Measurements from ENCODE around the gene LHFPL5. TPM values are rescaled to one million over a fixed set of nuclear protein-coding genes. Genes with fewer than 3 reads are reported as not detected.

LHFPL5 gene
- total RNA-seq, 4 donors from 2014 or later, result not detected

GRCh38 chr6:35777356-35778102 is 27.6 kb upstream of the LHFPL5 start:
- H3K27me3 ChIP-seq, result no peaks in the 10 kb centered on the region
- 72 to 80% methylated on average over 8 to 10 of the region's 10 CpGs for WGBS, 2 donors
- no peak for TF ChIP-seq POLR2A (IDR thresholded peaks at IDR 0.05)
- no peak for TF ChIP-seq CTCF (IDR thresholded peaks at IDR 0.05)

GRCh38 chr6:35778437-35778836 is 26.7 kb upstream of the LHFPL5 start:
- intact Hi-C loops (cut with DNase I), result no loop called here
- no peak for DNase-seq
- H3K4me3 ChIP-seq (replicated peaks in 1 of 3), result no peak overlapping the region
- H3K4me1 ChIP-seq, result peaks cover 9 to 11% of the 10 kb centered on the region in 2 donors
- no peaks in the 10 kb centered on the region for H3K9me3 ChIP-seq
- no peaks in the 10 kb centered on the region for H3K27me3 ChIP-seq
- WGBS, 2 donors, result 76 to 80% methylated on average over 1 to 2 of the region's 2 CpGs
- H3K27ac ChIP-seq, result no peak overlapping the region
- H3K36me3 ChIP-seq, result no peaks in the 10 kb centered on the region
- TF ChIP-seq POLR2A (IDR thresholded peaks at IDR 0.05), result no peak
- TF ChIP-seq CTCF (IDR thresholded peaks at IDR 0.05), result no peak

More at GRCh38 chr6:35777356-35778102, 27.6 kb upstream of the LHFPL5 start:
- no peak overlapping the region for H3K27ac ChIP-seq
- peaks cover 9 to 11% of the 10 kb centered on the region in 2 donors for H3K4me1 ChIP-seq
- intact Hi-C loops (cut with DNase I), result no loop called here
- DNase-seq, result no peak
- H3K4me3 ChIP-seq (replicated peaks in 1 of 3), result no peak overlapping the region
- no peaks in the 10 kb centered on the region for H3K36me3 ChIP-seq
- no peaks in the 10 kb centered on the region for H3K9me3 ChIP-seq

GRCh38 chr6:35780719-35781118 is 24.4 kb upstream of the LHFPL5 start, which contains the start of gene CLPSL1:
TSS of gene CLPSL1 (plus strand) at chr6:35781019. CDS start at chr6:35781111, 92 bp downstream.
- 80 to 88% methylated on average over 7 of the region's 7 CpGs for WGBS, 2 donors
- Histone ChIP-seq H3K36me3 (no peaks in the 10 kb centered on the region), H3K27me3 (no peaks in the 10 kb centered on the region), H3K4me1 (peaks cover 9 to 11% of the 10 kb centered on the region in 2 donors), H3K27ac (no peak within 1 kb of the TSS), H3K4me3 (replicated peaks in 1 of 3) (no peak within 1 kb of the TSS), H3K9me3 (no peaks in the 10 kb centered on the region)
- intact Hi-C loops (cut with DNase I), result no loop called here
- no peak for TF ChIP-seq POLR2A (IDR thresholded peaks at IDR 0.05)
- TF ChIP-seq CTCF (IDR thresholded peaks at IDR 0.05), result no peak
- DNase-seq, result no peak

- DNase-seq, result no peak
- WGBS, 2 donors, result 94 to 95% methylated on average over 2 of the region's 2 CpGs
- H3K27ac ChIP-seq, result no peak overlapping the region
Observed at GRCh38 chr6:35781290-35781689, 23.9 kb upstream of the LHFPL5 start.

More at GRCh38 chr6:35781290-35781689, 23.9 kb upstream of the LHFPL5 start:
- H3K4me3 ChIP-seq (replicated peaks in 1 of 3), result no peak overlapping the region
- H3K36me3 ChIP-seq, result no peaks in the 10 kb centered on the region
- peaks cover 6 to 9% of the 10 kb centered on the region in 2 donors for H3K4me1 ChIP-seq
- H3K9me3 ChIP-seq, result no peaks in the 10 kb centered on the region
- no peak for TF ChIP-seq POLR2A (IDR thresholded peaks at IDR 0.05)
- no peak for TF ChIP-seq CTCF (IDR thresholded peaks at IDR 0.05)
- intact Hi-C loops (cut with DNase I), result no loop called here
- H3K27me3 ChIP-seq, result peaks cover under 1% of the 10 kb centered on the region

All from thyroid gland (tissue), 4 donors.